ENCODE measurements around the gene RAB24. TPM values are rescaled to one million over a fixed set of nuclear protein-coding genes. Genes with fewer than 3 reads are reported as not detected.

Gene RAB24
- total and polyA plus RNA-seq, 2 experiments from 2014 or later = 30.3 to 64.6 TPM

- TF ChIP-seq EZH2phosphoT487 (IDR thresholded peaks at IDR 0.05; ENCODE audit: low read depth, severe bottlenecking, unreplicated experiment) (no peak), EZH2 (IDR thresholded peaks at IDR 0.05; ENCODE audit: borderline replicate concordance) (no peak)
- TF ChIP-seq, protein P1, sequence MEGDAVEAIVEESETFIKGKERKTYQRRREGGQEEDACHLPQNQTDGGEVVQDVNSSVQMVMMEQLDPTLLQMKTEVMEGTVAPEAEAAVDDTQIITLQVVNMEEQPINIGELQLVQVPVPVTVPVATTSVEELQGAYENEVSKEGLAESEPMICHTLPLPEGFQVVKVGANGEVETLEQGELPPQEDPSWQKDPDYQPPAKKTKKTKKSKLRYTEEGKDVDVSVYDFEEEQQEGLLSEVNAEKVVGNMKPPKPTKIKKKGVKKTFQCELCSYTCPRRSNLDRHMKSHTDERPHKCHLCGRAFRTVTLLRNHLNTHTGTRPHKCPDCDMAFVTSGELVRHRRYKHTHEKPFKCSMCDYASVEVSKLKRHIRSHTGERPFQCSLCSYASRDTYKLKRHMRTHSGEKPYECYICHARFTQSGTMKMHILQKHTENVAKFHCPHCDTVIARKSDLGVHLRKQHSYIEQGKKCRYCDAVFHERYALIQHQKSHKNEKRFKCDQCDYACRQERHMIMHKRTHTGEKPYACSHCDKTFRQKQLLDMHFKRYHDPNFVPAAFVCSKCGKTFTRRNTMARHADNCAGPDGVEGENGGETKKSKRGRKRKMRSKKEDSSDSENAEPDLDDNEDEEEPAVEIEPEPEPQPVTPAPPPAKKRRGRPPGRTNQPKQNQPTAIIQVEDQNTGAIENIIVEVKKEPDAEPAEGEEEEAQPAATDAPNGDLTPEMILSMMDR (IDR thresholded peaks at IDR 0.05; ENCODE audit: poor library complexity) = no peak
- no peak overlapping the region for H3K27ac ChIP-seq
- H3K4me3 ChIP-seq = no peak overlapping the region
- H3K4me1 ChIP-seq (ENCODE audit: insufficient read depth) = peaks cover 2% of the 10 kb centered on the region
- H3K9me3 ChIP-seq (ENCODE audit: low read depth) = no peaks in the 10 kb centered on the region
- H3K9me2 ChIP-seq (replicated peaks; ENCODE audit: insufficient read depth) = no peaks in the 10 kb centered on the region
- 92% methylated on average over 3 of the region's 3 CpGs for WGBS (ENCODE audit: low lambda C conversion rate, missing lambda C conversion rate)
- H3K36me3 ChIP-seq (replicated peaks; ENCODE audit: insufficient read depth, low read depth) = no peaks in the 10 kb centered on the region
- H3K27me3 ChIP-seq = no peaks in the 10 kb centered on the region
- DNase-seq (ENCODE audit: low spot score) = no peak
- H4K20me1 ChIP-seq (ENCODE audit: insufficient read depth, poor library complexity, severe bottlenecking) = no peaks in the 10 kb centered on the region
- H3K4me2 ChIP-seq = no peak overlapping the region
- H3K79me2 ChIP-seq = peaks cover 4% of the 10 kb centered on the region
- H2AFZ ChIP-seq = no peak overlapping the region
Observed at GRCh38 chr5:177294632-177295031, 8.9 kb downstream of the RAB24 start.

GRCh38 chr5:177293819-177294581, 9.5 kb downstream of the RAB24 start:
- Histone ChIP-seq H3K9me3 (ENCODE audit: low read depth) (no peaks in the 10 kb centered on the region), H3K27me3 (no peaks in the 10 kb centered on the region), H4K20me1 (ENCODE audit: insufficient read depth, poor library complexity, severe bottlenecking) (no peaks in the 10 kb centered on the region), H3K9me2 (replicated peaks; ENCODE audit: insufficient read depth) (no peaks in the 10 kb centered on the region), H2AFZ (no peak overlapping the region), H3K79me2 (peaks cover 4% of the 10 kb centered on the region), H3K4me1 (ENCODE audit: insufficient read depth) (no peaks in the 10 kb centered on the region), H3K4me3 (no peak overlapping the region), H3K36me3 (replicated peaks; ENCODE audit: insufficient read depth, low read depth) (no peaks in the 10 kb centered on the region), H3K4me2 (no peak overlapping the region), H3K27ac (no peak overlapping the region)
- TF ChIP-seq EZH2phosphoT487 (IDR thresholded peaks at IDR 0.05; ENCODE audit: low read depth, severe bottlenecking, unreplicated experiment) = no peak
- no peak for TF ChIP-seq EZH2 (IDR thresholded peaks at IDR 0.05; ENCODE audit: borderline replicate concordance)
- TF ChIP-seq, protein P1 (IDR thresholded peaks at IDR 0.05; ENCODE audit: poor library complexity) = no peak
- 96% methylated on average over 12 of the region's 12 CpGs for WGBS (ENCODE audit: low lambda C conversion rate, missing lambda C conversion rate)
- DNase-seq (ENCODE audit: low spot score) = no peak

DNA sequence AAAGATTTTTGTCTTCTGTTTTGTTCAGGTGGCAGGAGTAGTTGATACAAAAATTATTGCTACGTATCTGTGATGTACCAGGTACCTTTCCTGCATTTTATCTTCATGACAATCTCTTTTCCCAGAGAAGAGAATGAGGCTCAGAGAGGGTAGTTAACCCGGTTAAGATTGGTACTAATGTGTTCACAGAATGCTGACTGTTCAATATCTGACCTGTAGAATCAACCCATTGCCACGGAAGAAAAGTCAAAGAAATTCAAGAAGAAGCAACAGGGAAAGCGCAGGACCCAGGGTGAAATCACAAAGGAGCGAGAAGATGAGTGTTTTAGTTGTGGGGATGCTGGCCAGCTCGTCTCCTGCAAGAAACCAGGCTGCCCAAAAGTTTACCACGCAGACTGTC, 11.8 kb downstream of the RAB24 start:
- Histone ChIP-seq H3K27ac (no peak overlapping the region), H3K4me3 (no peak overlapping the region), H3K4me2 (no peak overlapping the region), H3K79me2 (no peaks in the 10 kb centered on the region), H3K4me1 (ENCODE audit: insufficient read depth) (no peaks in the 10 kb centered on the region), H3K9me2 (replicated peaks; ENCODE audit: insufficient read depth) (no peaks in the 10 kb centered on the region), H3K9me3 (ENCODE audit: low read depth) (no peaks in the 10 kb centered on the region), H3K36me3 (replicated peaks; ENCODE audit: insufficient read depth, low read depth) (no peaks in the 10 kb centered on the region), H2AFZ (no peak overlapping the region), H4K20me1 (ENCODE audit: insufficient read depth, poor library complexity, severe bottlenecking) (no peaks in the 10 kb centered on the region), H3K27me3 (no peaks in the 10 kb centered on the region)
- WGBS (ENCODE audit: low lambda C conversion rate, missing lambda C conversion rate) = 95% methylated on average over 7 of the region's 7 CpGs
- DNase-seq (ENCODE audit: low spot score) = no peak
- TF ChIP-seq EZH2 (IDR thresholded peaks at IDR 0.05; ENCODE audit: borderline replicate concordance) = no peak
- TF ChIP-seq, protein P1 (IDR thresholded peaks at IDR 0.05; ENCODE audit: poor library complexity) = no peak
- no peak for TF ChIP-seq EZH2phosphoT487 (IDR thresholded peaks at IDR 0.05; ENCODE audit: low read depth, severe bottlenecking, unreplicated experiment)
